ENCODE measurements around the gene PCNX2. TPM values are rescaled to one million over a fixed set of nuclear protein-coding genes. Genes with fewer than 3 reads are reported as not detected.

The PCNX2 gene
- total and polyA plus RNA-seq, 2 of the 13 experiments (the other 11 are each of a cell fraction or from before 2014, with no cell fraction given): 0.11 to 0.42 TPM

GRCh38 chr1:233337505-233337904 is 42.0 kb upstream of the PCNX2 start (continued):
- TF ChIP-seq ELK4 (CRISPR knock-in tag; IDR thresholded peaks at IDR 0.05; ENCODE audit: borderline replicate concordance): no peak

GRCh38 chr1:233336554-233337456 is 41.3 kb upstream of the PCNX2 start:
- Histone ChIP-seq H4K20me1 (ENCODE audit: insufficient read depth, low read length) (no peaks in the 10 kb centered on the region), H3K9ac (ENCODE audit: insufficient read depth, low read depth, low read length) (no peak overlapping the region), H3K79me2 (ENCODE audit: insufficient read depth, low read length) (no peaks in the 10 kb centered on the region), H3K27ac (ENCODE audit: extremely low read length, insufficient read depth, low read length) (no peak overlapping the region), H3K4me2 (ENCODE audit: low read depth, low read length) (no peak overlapping the region), H3K9me3 (ENCODE audit: low read length) (no peaks in the 10 kb centered on the region), H3K36me3 (replicated peaks in 1 of 2; ENCODE audit: control insufficient read depth in 1 of 2, insufficient read depth in 2 of 2, low read length in 2 of 2) (no peaks in the 10 kb centered on the region), H3K27me3 (ENCODE audit: control insufficient read depth in 1 of 2, insufficient read depth in 2 of 2, low read length in 2 of 2) (no peaks in the 10 kb centered on the region), H3K4me1 (ENCODE audit: insufficient read depth, low read length) (no peaks in the 10 kb centered on the region), H3K4me3 (replicated peaks in 1 of 3; ENCODE audit: insufficient read depth in 1 of 3, low read depth in 2 of 3, low read length in 3 of 3) (no peak overlapping the region), H2AFZ (ENCODE audit: low read length) (no peak overlapping the region)
- CTCF ChIA-PET (ENCODE audit: low intra/inter-chr PET ratio, low total read pairs): no interaction called here
- FAIRE-seq: no peak
- BruUV-seq (replicated peaks): no TSS peak
- no peak for DNase-seq (ENCODE audit: low spot score)
- POLR2A ChIA-PET: no interaction called here
- intact Hi-C loops (cut with micrococcal nuclease; ENCODE audit: unreplicated experiment) (no loop called here), in situ Hi-C loops (cut with HindIII; ENCODE audit: extremely low pct_ligation_motif_present, low pct_unique_long_range_greater_than_20kb) (no loop called here)
- 14% methylated on average over 5 of the region's 5 CpGs for WGBS (ENCODE audit: low lambda C conversion rate)
- TF ChIP-seq MAFK (conservative IDR thresholded peaks at IDR 0.05 in 1 of 2, IDR thresholded peaks at IDR 0.05 in 1 of 2; ENCODE audit: low read length in 2 of 2) (peak; percentile 47 to 51), ZNF709 (CRISPR knock-in tag; IDR thresholded peaks at IDR 0.05) (no peak), MAFF (IDR thresholded peaks at IDR 0.05; ENCODE audit: low read depth, low read length) (peak; percentile 22; the same call in 1 of the 2 replicates), CREM (IDR thresholded peaks at IDR 0.05) (no peak), CREM (CRISPR knock-in tag; IDR thresholded peaks at IDR 0.05) (no peak), ZSCAN29 (CRISPR knock-in tag; conservative IDR thresholded peaks at IDR 0.05) (no peak)
- ATAC-seq: no peak
